HL-60 (cell line): Measurements from ENCODE around the gene GRIA1.

Source experiments
- CTCF ChIP-seq: IDR thresholded peaks from one replicate; pipeline ENCODE4 v1.5.1; 2011; ENCODE audit warnings: low read length, control low read depth, inconsistent platforms; ENCODE audit not compliant: insufficient read depth
- GABPA ChIP-seq: IDR thresholded peaks from 2 replicates; pipeline ENCODE4 v1.6.1; 2012; ENCODE audit warnings: low read depth
- POLR2AphosphoS5 ChIP-seq: IDR thresholded peaks from 2 replicates; pipeline ENCODE4 v1.6.1; 2012; ENCODE audit warnings: low read depth
- REST ChIP-seq: IDR thresholded peaks from 2 replicates; pipeline ENCODE4 v1.6.1; 2012; ENCODE audit warnings: low read depth; ENCODE audit not compliant: insufficient replicate concordance
- SPI1 ChIP-seq: IDR thresholded peaks from 2 replicates; pipeline ENCODE4 v1.6.1; 2012; ENCODE audit warnings: low read depth, mild to moderate bottlenecking, borderline replicate concordance

- TF ChIP-seq CTCF (no peak), SPI1 (no peak), POLR2AphosphoS5 (no peak), GABPA (no peak), REST (no peak)
These were observed 222.5 kb downstream of the GRIA1 start for GRCh38 chr5:153712946-153713345.
